Smooth muscle cell of the umbilical artery (primary cell): ENCODE data around the gene OR2B6. TPM values are rescaled to one million over a fixed set of nuclear protein-coding genes. Genes with fewer than 3 reads are reported as not detected.

ENCODE experiments used
- total RNA-seq: library from RNA; depleted of rRNA; stranded (reverse); fragments of >200 nt; gene quantifications from 2 replicates; pipeline ENCODE4 v1.2.3, GENCODE V29; 2014

Gene OR2B6
- not detected in 2 replicates for total RNA-seq

GRCh38 chr6:27956941-27957340 lies at the start of gene OR2B6:
OR2B6 (plus strand) TSS chr6:27957241; CDS start chr6:27957241, 0 bp downstream.

DNA sequence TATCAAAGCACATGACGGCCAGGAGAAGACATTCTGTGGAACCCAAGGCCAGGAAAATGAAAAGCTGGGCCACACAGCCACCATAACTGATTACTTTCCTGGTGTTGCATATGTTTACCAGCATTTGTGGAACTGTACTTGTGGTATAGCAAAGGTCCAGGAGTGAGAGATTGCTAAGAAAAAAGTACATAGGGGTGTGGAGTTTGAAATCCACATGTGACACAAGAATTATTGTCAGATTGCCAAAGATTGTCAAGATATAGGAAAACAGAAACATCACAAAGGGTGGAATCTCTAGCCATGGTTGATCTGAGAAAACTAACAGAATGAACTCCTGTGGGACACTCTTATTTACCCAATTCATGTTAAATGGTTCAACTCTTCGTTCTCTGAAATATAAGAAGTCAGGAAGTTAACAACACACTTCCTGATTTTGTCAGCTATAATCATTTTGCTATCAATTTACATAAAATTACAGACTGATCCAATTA lies 45.0 kb upstream of the OR2B6 start, which contains the start of gene OR2B2:
Gene OR2B2 (minus strand): TSS at position 441 of the 491 bp plus-strand sequence. CDS start 77 bp downstream, at position 364.

Other genes with a start within 250 kb of the OR2B6 start
- not detected in 2 replicates for gene OR2B2, start 44.8 kb upstream of the OR2B6 start, total RNA-seq
- gene ZNF165, start 123.3 kb downstream of the OR2B6 start, total RNA-seq: 0.18 and 0.30 TPM in 2 replicates
- gene ZSCAN16, start 167.4 kb downstream of the OR2B6 start, total RNA-seq: 1.4 and 2.4 TPM in 2 replicates
- 20.2 and 22.2 TPM in 2 replicates for gene ZKSCAN8, start 184.6 kb downstream of the OR2B6 start, total RNA-seq